GM20000 (cell line): ENCODE results near the gene STK24.

Experiments used
- DNase-seq: peaks from one replicate; pipeline ENCODE4 v3.0.0; 2012; ENCODE audit warnings: low spot score
- CTCF ChIP-seq: IDR thresholded peaks from 2 replicates; pipeline ENCODE4 v1.5.1; 2012; ENCODE audit warnings: mild to moderate bottlenecking, control low read depth; ENCODE audit errors: extremely low read depth, missing control alignments

STK24 gene

DNA sequence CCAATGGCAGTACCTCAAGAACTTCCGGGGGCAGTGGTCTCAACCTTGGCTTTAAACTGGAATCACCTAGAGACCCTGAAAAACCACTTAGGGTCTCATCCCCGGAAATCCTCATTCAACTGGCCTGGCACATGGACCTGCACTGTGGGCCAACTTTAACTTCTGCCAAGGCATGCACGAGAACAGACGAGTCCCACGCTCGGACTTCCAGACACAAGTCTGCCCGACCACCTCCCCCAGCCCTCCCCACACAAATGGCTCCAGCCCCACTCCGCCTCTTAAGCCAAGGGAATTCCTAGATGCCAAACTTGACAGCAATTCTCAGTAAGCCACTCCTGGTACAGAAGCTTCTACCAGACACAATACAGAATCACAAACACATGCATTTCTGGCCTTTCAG lies 114.0 kb downstream of the STK24 start:
- no peak for DNase-seq
- no peak for TF ChIP-seq CTCF

DNA sequence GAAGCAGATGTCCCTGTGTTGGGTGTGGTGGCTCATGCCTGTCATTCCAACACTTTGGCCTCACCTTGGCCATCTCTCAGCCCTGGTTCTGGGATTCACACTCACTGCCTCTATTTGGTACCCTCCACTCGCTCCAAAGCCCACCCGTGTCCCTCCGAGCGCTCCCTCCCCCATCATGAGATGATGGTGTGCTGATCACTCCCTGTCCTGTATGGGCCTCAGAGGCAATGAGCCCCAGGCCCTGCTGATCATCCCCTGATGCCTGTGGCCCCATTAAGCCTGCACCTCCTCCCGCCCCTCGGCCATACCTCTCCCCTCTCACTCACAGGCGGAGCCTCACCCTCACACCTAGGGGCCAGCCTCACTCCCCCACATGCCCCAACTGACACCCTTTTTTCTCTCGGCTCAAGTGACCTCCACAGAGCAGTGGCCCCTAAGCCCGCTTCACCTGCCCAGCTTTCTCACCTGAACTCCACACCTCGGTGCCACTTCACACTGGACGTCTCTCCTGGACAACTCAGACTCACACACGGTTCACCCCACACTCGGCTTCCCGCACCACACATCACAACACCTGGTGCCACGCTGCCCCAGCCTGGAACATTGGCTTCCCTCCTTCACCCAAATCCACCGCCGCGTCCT lies 114.5 kb downstream of the STK24 start:
- no peak for TF ChIP-seq CTCF
- DNase-seq = no peak

DNA sequence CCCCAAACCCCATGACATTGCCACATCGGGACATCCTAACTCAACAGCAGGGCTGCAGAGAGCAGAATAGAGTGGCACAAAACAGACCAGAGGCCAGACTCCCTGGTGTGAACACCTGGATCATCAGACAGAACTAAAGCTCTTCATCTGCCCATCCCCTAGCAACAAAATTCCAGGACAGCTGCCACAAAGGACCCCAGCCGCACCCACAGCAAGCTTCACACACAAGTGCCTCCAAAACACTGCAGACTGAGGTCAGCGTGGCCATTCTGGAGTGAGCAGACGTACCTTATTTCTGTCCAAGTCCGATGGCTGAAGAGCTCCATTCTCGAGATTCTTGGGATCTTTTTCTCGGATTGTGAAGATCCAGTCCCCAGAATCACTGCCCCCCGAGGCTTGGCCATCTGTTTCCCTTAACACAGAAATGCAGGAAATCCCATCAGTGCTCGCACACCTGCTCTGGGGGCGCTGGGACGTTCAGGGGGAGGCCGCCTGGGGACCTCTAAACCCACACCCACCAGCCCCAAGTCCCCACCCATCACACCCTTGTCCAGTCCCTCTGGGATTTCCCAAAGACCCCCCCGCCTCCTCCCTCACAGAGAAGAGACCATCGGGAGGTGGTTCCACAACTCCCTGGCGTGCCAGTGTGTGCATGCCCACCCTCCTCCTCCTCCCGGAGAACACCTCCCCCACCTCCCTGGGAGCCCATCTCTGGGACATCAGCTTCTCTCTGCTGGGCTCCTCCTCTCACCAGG lies 115.2 kb downstream of the STK24 start:
- no peak for TF ChIP-seq CTCF
- no peak for DNase-seq

- DNase-seq = no peak
- TF ChIP-seq CTCF = no peak
These were observed 116.4 kb downstream of the STK24 start for GRCh38 chr13:98460516-98460915.

DNA sequence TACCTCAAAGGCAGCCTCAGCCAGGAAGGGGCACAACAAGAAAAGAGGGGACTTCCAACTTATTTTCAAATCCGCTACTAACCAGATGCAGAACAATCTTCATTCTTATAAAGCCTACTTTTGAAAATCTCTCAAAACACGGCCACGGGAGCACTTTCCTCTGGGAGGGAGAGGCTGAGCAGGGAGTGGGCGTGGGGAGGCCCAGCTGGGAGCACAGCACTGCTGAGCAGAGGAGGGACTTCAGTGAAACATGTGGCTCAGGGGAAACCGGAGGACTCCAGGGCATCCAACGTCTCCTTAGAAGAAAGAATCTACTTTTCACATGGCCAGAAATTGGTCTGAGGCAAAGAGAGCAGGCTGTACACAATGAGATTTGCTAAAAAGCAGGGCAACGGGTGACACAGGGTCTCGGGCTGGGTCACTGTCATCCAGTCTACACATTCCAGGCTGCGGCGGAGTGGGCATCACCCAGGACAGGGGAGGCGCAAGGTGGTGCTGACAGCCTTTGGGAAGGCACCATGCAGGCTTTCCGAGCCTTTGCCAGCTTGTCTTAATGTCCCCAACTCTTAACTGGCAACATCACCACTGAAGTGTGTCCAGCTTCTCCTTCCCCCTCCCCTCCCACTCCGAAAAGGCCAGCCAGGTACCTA lies 117.1 kb downstream of the STK24 start:
- no peak for DNase-seq
- TF ChIP-seq CTCF = no peak

DNA sequence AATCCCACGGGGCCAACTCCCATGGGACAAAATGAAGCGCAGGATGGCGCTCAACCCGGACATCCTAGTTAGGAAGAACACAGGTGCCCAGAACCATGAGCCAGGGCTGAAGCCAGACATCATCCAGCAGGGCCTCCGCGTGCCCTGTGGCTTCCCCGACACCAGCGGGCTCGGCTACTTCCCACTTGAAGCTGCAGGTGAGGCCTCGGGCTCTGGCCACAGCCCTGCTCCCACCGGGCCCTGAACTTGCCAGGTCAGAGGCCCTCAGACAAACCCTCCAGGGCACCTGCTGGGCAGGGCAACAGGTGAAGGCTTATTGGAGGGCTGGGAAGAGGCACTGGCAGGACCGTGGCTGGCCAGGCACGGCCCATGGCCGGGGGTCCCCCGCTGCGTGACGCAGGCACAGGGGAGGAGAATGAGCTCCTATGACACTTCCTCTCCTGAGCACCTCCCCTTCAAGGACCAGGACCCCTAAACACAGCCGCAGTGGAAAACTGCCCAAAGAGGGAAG lies 117.7 kb downstream of the STK24 start:
- no peak for TF ChIP-seq CTCF
- DNase-seq = no peak

DNA sequence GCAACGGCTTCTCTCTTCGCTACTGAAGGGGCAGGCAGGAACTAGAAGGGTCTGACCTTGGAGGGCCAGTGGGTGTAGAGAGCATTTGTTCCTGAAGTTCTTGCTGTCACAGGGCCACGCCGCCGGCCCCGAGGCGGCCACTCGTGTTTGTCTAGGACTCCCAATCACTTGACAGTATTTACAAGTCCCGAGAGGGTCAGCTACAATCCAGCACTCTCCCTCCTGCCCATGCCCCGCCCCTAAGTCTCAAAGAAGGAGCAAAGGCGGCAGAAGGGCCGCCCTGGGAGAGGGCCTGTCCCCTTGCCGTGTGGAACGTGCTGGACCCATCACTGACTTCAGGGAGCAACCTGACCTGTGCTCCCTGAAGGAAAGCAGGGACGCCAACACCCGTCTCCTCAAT lies 118.5 kb downstream of the STK24 start:
- TF ChIP-seq CTCF = no peak
- no peak for DNase-seq
